Measurements from ENCODE around the gene ICAM2.

ICAM2 gene

DNA sequence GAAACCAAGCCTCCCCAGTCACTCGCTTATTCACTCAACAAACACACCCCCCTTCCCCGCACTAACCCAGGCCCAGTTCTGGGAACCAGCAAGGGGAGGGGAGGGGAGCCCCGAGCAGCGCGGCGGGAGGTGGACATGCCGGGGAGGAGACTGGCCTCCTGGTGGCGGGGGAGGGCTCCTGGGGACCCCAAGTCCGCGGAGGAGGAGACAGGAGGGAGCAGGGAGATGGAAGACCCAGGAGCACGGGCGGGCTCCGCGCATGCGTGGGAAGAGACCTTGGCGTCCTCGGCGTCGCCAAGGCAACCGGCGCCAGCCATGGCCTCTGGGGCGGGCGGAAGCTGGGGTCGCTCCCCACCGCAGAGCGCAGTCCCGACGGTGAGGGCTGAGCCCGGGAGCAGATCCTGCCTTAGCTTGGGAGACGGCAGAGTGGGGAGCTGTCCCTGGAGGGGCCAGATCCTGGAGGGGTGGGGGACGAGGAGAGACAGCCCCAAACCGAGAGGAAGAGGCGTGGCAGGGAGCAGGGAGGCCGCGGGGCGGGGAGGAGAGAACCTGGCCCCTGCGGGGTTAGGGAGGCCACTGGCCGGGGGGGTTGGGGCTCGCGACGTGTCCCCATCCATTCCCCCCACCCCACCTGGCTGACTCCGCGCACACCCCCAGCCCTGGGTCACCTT, 22.2 kb downstream of the ICAM2 start, which contains the start of gene PRR29:
Gene PRR29 (plus strand): TSS at position 302 of the 671 bp plus-strand sequence. CDS start 14 bp downstream, at position 316.
- Histone ChIP-seq H3K9ac (ENCODE audit: low read depth in 1 of 2, low read length in 2 of 2) (peak within 1 kb of the TSS in 1 of 2 donors; percentile 10), H3K4me1 (ENCODE audit: control insufficient read depth in 1 of 2, insufficient read depth in 2 of 2, low read length in 2 of 2) (peaks cover 4 to 21% of the 10 kb centered on the region in 2 donors), H3K27me3 (ENCODE audit: control insufficient read depth in 1 of 2, insufficient read depth in 2 of 2, low read length in 2 of 2) (peaks cover 9 to 21% of the 10 kb centered on the region in 2 donors), H3K9me3 (ENCODE audit: control insufficient read depth in 1 of 2, low read length in 2 of 2) (no peaks in the 10 kb centered on the region), H3K27ac (ENCODE audit: low read depth, low read length) (no peak within 1 kb of the TSS), H3K4me3 (ENCODE audit: low read depth in 1 of 2, low read length in 2 of 2) (peak within 1 kb of the TSS; percentile 73 to 82), H3K36me3 (ENCODE audit: control insufficient read depth in 1 of 2, insufficient read depth in 2 of 2, low read length in 2 of 2) (peaks cover 0 to 3% of the 10 kb centered on the region in 2 donors)

DNA sequence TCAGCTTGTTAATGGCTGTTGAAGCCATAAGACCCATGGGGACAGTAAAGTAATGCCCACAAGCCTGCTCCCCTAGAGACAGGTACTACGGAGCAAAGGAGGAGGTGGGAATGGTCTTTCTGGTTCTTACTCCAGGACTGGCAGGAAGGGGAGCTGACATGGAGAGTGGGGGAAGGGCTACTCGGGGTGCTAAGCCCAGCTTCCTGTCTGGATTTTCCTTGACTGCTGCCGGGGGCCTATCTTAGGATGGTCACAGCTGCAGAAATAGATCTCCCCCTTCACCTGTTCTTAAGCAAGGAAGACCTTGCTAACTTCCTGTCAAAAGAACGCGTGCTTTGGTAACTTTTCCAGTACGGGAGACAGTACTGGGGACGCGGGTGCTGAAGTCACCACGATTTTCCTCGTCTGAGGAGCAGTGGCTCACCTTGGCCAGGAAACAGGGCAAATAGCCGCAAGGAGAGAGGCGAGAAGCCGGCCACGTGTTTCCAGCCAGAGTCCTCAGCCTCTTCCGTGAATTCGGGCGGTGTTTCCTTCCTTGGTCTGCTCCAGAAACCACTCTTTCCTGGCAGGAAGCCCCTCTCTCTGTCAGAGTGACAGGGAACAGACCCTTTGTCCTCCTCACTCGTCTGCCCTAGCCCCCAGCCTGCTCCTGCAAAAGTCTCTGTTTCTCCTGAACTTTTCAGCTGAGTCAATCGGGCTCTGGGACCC, 22.9 kb downstream of the ICAM2 start:
- no peaks in the 10 kb centered on the region for H3K9me3 ChIP-seq (ENCODE audit: control insufficient read depth in 1 of 2, low read length in 2 of 2)
- H3K36me3 ChIP-seq (ENCODE audit: control insufficient read depth in 1 of 2, insufficient read depth in 2 of 2, low read length in 2 of 2) = no peaks in the 10 kb centered on the region
- no peak overlapping the region for H3K27ac ChIP-seq (ENCODE audit: low read depth, low read length)
- peaks cover 12 to 23% of the 10 kb centered on the region in 2 donors for H3K27me3 ChIP-seq (ENCODE audit: control insufficient read depth in 1 of 2, insufficient read depth in 2 of 2, low read length in 2 of 2)
- peak overlapping the region; percentile 73 to 82 for H3K4me3 ChIP-seq (ENCODE audit: low read depth in 1 of 2, low read length in 2 of 2)
- no peak overlapping the region for H3K9ac ChIP-seq (ENCODE audit: low read depth in 1 of 2, low read length in 2 of 2)
- H3K4me1 ChIP-seq (ENCODE audit: control insufficient read depth in 1 of 2, insufficient read depth in 2 of 2, low read length in 2 of 2) = peaks cover 4 to 21% of the 10 kb centered on the region in 2 donors

DNA sequence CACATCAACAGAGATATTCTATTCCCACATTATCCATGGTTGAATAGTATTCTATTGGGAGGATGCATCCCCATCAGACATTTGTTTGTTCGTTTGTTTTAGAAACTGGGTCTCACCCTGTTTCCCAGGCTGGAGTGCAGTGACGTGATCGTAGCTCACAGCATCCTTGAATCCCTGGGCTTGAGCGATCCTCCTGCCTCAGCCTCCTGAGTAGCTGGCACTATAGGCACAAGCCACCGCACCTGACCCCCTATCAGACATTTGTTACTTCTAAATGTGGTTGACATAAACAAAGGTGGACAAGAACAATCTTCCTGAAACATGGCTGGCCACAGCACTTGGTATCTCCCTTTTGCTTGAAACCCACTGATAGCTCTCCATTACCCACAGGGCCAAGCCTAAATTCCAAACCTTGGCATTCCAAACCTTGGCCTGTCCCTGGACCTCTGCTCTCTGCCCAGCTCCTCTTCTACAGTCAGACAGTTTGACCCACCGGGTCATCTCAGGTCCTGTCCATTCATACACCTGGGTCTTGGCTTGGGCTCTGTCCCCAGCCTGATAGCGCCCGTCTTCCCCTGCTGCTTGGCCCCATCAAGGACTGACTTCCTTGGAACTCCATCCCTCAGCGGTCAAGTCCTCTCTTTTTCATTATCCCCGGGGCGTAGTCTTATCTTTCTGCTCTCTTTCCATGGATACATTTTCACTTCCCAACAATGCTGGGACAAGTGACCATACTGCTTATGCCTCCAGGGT, 23.8 kb downstream of the ICAM2 start:
- H3K27me3 ChIP-seq (ENCODE audit: control insufficient read depth in 1 of 2, insufficient read depth in 2 of 2, low read length in 2 of 2) = peaks cover 19 to 31% of the 10 kb centered on the region in 2 donors
- H3K4me1 ChIP-seq (ENCODE audit: control insufficient read depth in 1 of 2, insufficient read depth in 2 of 2, low read length in 2 of 2) = peaks cover 4 to 21% of the 10 kb centered on the region in 2 donors
- no peak overlapping the region for H3K4me3 ChIP-seq (ENCODE audit: low read depth in 1 of 2, low read length in 2 of 2)
- H3K9me3 ChIP-seq (ENCODE audit: control insufficient read depth in 1 of 2, low read length in 2 of 2) = no peaks in the 10 kb centered on the region
- H3K9ac ChIP-seq (ENCODE audit: low read depth in 1 of 2, low read length in 2 of 2) = no peak overlapping the region
- no peak overlapping the region for H3K27ac ChIP-seq (ENCODE audit: low read depth, low read length)
- no peaks in the 10 kb centered on the region for H3K36me3 ChIP-seq (ENCODE audit: control insufficient read depth in 1 of 2, insufficient read depth in 2 of 2, low read length in 2 of 2)

- H3K9me3 ChIP-seq (ENCODE audit: control insufficient read depth in 1 of 2, low read length in 2 of 2) = no peaks in the 10 kb centered on the region
- H3K27ac ChIP-seq (ENCODE audit: low read depth, low read length) = no peak overlapping the region
- peaks cover 24 to 31% of the 10 kb centered on the region in 2 donors for H3K27me3 ChIP-seq (ENCODE audit: control insufficient read depth in 1 of 2, insufficient read depth in 2 of 2, low read length in 2 of 2)
- H3K36me3 ChIP-seq (ENCODE audit: control insufficient read depth in 1 of 2, insufficient read depth in 2 of 2, low read length in 2 of 2) = no peaks in the 10 kb centered on the region
- H3K4me1 ChIP-seq (ENCODE audit: control insufficient read depth in 1 of 2, insufficient read depth in 2 of 2, low read length in 2 of 2) = peaks cover 4 to 21% of the 10 kb centered on the region in 2 donors
- no peak overlapping the region for H3K4me3 ChIP-seq (ENCODE audit: low read depth in 1 of 2, low read length in 2 of 2)
- no peak overlapping the region for H3K9ac ChIP-seq (ENCODE audit: low read depth in 1 of 2, low read length in 2 of 2)
Observed at GRCh38 chr17:63995626-63996025, 24.8 kb downstream of the ICAM2 start.

GRCh38 chr17:63993368-63993985, 27.0 kb downstream of the ICAM2 start:
- no peaks in the 10 kb centered on the region for H3K36me3 ChIP-seq (ENCODE audit: control insufficient read depth in 1 of 2, insufficient read depth in 2 of 2, low read length in 2 of 2)
- no peak overlapping the region for H3K9ac ChIP-seq (ENCODE audit: low read depth in 1 of 2, low read length in 2 of 2)
- no peaks in the 10 kb centered on the region for H3K9me3 ChIP-seq (ENCODE audit: control insufficient read depth in 1 of 2, low read length in 2 of 2)
- H3K27me3 ChIP-seq (ENCODE audit: control insufficient read depth in 1 of 2, insufficient read depth in 2 of 2, low read length in 2 of 2) = peaks cover 22 to 31% of the 10 kb centered on the region in 2 donors
- H3K27ac ChIP-seq (ENCODE audit: low read depth, low read length) = no peak overlapping the region
- H3K4me3 ChIP-seq (ENCODE audit: low read depth in 1 of 2, low read length in 2 of 2) = no peak overlapping the region
- H3K4me1 ChIP-seq (ENCODE audit: control insufficient read depth in 1 of 2, insufficient read depth in 2 of 2, low read length in 2 of 2) = peaks cover 0 to 8% of the 10 kb centered on the region in 2 donors

- Histone ChIP-seq H3K27me3 (ENCODE audit: control insufficient read depth in 1 of 2, insufficient read depth in 2 of 2, low read length in 2 of 2) (peaks cover 15 to 22% of the 10 kb centered on the region in 2 donors), H3K9me3 (ENCODE audit: control insufficient read depth in 1 of 2, low read length in 2 of 2) (no peaks in the 10 kb centered on the region), H3K36me3 (ENCODE audit: control insufficient read depth in 1 of 2, insufficient read depth in 2 of 2, low read length in 2 of 2) (no peaks in the 10 kb centered on the region), H3K27ac (ENCODE audit: low read depth, low read length) (no peak overlapping the region), H3K4me3 (ENCODE audit: low read depth in 1 of 2, low read length in 2 of 2) (no peak overlapping the region), H3K4me1 (ENCODE audit: control insufficient read depth in 1 of 2, insufficient read depth in 2 of 2, low read length in 2 of 2) (peaks cover 0 to 5% of the 10 kb centered on the region in 2 donors), H3K9ac (ENCODE audit: low read depth in 1 of 2, low read length in 2 of 2) (no peak overlapping the region)
Observed at GRCh38 chr17:63991611-63992010, 28.8 kb downstream of the ICAM2 start.

GRCh38 chr17:63989622-63990345, 30.6 kb downstream of the ICAM2 start:
- Histone ChIP-seq H3K27me3 (ENCODE audit: control insufficient read depth in 1 of 2, insufficient read depth in 2 of 2, low read length in 2 of 2) (peaks cover 14 to 22% of the 10 kb centered on the region in 2 donors), H3K9me3 (ENCODE audit: control insufficient read depth in 1 of 2, low read length in 2 of 2) (no peaks in the 10 kb centered on the region), H3K9ac (ENCODE audit: low read depth in 1 of 2, low read length in 2 of 2) (no peak overlapping the region), H3K27ac (ENCODE audit: low read depth, low read length) (no peak overlapping the region), H3K36me3 (ENCODE audit: control insufficient read depth in 1 of 2, insufficient read depth in 2 of 2, low read length in 2 of 2) (no peaks in the 10 kb centered on the region), H3K4me3 (ENCODE audit: low read depth in 1 of 2, low read length in 2 of 2) (no peak overlapping the region), H3K4me1 (ENCODE audit: control insufficient read depth in 1 of 2, insufficient read depth in 2 of 2, low read length in 2 of 2) (peaks cover 7 to 13% of the 10 kb centered on the region in 2 donors)

GRCh38 chr17:63988741-63989621, 31.5 kb downstream of the ICAM2 start:
- Histone ChIP-seq H3K27me3 (ENCODE audit: control insufficient read depth in 1 of 2, insufficient read depth in 2 of 2, low read length in 2 of 2) (peaks cover 14 to 22% of the 10 kb centered on the region in 2 donors), H3K4me3 (ENCODE audit: low read depth in 1 of 2, low read length in 2 of 2) (no peak overlapping the region), H3K27ac (ENCODE audit: low read depth, low read length) (no peak overlapping the region), H3K36me3 (ENCODE audit: control insufficient read depth in 1 of 2, insufficient read depth in 2 of 2, low read length in 2 of 2) (no peaks in the 10 kb centered on the region), H3K4me1 (ENCODE audit: control insufficient read depth in 1 of 2, insufficient read depth in 2 of 2, low read length in 2 of 2) (peaks cover 7 to 17% of the 10 kb centered on the region in 2 donors), H3K9ac (ENCODE audit: low read depth in 1 of 2, low read length in 2 of 2) (no peak overlapping the region), H3K9me3 (ENCODE audit: control insufficient read depth in 1 of 2, low read length in 2 of 2) (no peaks in the 10 kb centered on the region)

DNA sequence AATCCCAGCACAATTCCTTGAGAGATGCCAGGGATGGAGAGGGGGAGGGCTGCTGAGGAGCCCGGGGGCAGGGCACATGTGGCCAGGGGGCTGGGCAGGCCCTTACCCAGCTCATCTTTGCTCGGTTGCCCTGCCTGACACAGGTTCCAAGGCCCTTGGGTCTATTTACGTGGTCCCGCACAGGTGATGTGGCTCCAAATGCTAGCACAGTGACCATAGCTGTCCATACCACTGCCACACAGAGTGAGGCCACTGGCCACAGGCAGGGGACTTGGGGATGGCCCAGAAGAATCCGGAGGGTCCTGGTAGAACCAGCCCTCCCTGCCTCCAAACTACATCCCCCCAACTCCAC, 32.3 kb downstream of the ICAM2 start:
- H3K9ac ChIP-seq (ENCODE audit: low read depth in 1 of 2, low read length in 2 of 2) = no peak overlapping the region
- H3K36me3 ChIP-seq (ENCODE audit: control insufficient read depth in 1 of 2, insufficient read depth in 2 of 2, low read length in 2 of 2) = no peaks in the 10 kb centered on the region
- peaks cover 7 to 17% of the 10 kb centered on the region in 2 donors for H3K4me1 ChIP-seq (ENCODE audit: control insufficient read depth in 1 of 2, insufficient read depth in 2 of 2, low read length in 2 of 2)
- H3K4me3 ChIP-seq (ENCODE audit: low read depth in 1 of 2, low read length in 2 of 2) = no peak overlapping the region
- H3K27me3 ChIP-seq (ENCODE audit: control insufficient read depth in 1 of 2, insufficient read depth in 2 of 2, low read length in 2 of 2) = peaks cover 10 to 22% of the 10 kb centered on the region in 2 donors
- H3K27ac ChIP-seq (ENCODE audit: low read depth, low read length) = no peak overlapping the region
- no peaks in the 10 kb centered on the region for H3K9me3 ChIP-seq (ENCODE audit: control insufficient read depth in 1 of 2, low read length in 2 of 2)
